Renal cortex interstitium (tissue), 11 donors: Measurements from ENCODE around the gene ADGRB3. TPM values are rescaled to one million over a fixed set of nuclear protein-coding genes. Genes with fewer than 3 reads are reported as not detected.
"Not testable (repeated sequence)": the region's sequence is repeated elsewhere in the genome, so short reads cannot be mapped to it uniquely, and the experiment has no call there.

Source experiments
- DNase-seq, 11 donors: peaks; one replicate each; pipeline ENCODE4 v3.0.0-alpha.2; 2013; ENCODE audit warnings: low read depth in 9 of 11, low spot score in 4 of 11; ENCODE audit errors: extremely low read depth in 1 of 11
- polyA plus RNA-seq, 3 donors: library from polyadenylated mRNA; unstranded; fragments of 120-200 nt; gene quantifications; one replicate each; pipeline ENCODE4 v1.2.1, GENCODE V29; 2013; ENCODE audit not compliant: insufficient read length in 3 of 3

Gene ADGRB3
- polyA plus RNA-seq, 3 donors: 3.3 to 3.6 (median 3.6) TPM

DNA sequence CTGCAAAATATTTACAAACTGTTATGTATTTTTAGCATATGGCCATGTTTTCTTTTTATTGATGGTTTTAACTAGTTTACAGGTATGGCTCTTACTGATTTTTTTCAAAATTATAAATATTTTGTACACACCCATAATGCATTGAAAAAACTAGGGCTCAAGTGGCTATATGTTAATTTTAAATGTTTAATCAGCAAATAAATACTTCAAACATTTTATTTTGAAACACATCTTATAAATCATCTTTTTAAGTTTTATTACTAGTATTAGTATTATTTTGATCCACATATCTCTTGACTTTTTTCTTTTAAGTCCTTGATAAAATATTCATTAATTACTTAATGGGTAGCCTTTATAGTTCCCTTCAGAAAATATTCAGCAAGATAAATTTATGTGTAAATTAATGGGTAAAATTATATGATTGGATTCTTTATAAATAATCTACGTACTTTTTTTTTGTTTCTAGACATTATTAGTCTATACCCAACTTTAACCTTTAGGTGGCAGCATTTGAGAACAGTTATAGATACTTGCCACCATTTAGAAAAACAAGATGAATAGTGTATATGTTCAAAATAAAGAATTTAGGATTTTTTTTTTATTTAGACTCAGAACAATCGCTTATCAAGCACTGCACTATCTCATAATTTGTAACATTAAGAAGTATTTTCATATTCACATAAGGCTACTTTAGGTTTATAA, 241.9 kb downstream of the ADGRB3 start:
- DNase-seq: peak in 3 of 11 donors; percentile 2 to 19 (median 18)

DNA sequence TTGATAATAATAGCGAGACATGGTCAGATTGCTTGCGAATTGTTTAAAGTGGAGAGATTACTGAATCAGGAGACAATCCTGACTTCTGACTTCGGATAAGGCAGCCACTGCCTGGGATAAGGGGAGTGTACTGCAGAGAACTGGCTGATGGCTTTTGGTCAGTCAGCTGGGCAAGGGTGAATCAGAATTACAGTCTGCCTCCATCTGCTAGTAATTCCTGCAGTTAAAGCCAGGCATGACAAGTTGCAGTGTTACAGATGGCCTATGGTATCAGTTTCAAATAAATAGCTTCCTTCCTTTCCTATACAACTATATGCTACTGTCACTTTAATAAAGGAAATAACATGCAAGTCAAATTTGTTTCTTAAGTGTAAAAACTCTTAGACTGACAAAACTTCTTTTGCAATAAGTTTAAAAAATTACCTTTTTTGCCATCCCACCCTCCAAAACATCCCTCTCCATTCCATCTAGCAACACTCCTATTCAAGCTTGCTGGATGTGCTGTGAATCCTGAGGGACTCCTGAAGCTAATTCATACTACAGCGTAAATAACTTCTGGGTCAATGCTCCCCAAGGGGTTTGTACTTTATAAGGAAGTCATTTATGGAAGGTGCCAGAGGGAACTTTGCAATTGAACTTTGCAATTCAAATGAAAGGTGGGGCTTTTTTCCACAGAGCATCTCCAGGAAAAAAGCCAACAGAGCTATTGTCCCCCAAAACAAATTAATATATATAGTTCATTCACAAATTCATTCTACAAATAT, 245.2 kb downstream of the ADGRB3 start:
- peak in 2 of 11 donors; percentile 2 to 3 for DNase-seq

DNA sequence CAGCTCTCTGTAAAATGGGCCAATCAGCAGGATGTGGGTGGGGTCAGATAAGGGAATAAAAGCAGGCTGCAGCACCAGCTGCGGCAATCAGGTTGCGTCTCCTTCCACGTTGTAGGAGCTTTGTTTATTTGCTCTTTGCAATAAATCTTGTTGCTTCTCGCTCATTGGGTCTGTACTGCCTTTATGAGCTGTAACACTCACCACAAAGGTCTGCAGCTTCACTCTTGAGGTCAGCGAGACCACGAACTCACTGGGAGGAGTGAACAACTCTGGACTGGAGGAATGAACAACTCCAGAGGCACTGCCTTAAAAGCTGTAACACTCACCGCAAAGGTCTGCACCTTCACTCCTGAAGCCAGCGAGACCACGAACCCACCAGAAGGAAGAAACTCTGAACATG, 248.2 kb downstream of the ADGRB3 start:
- not testable (repeated sequence) for DNase-seq

DNA sequence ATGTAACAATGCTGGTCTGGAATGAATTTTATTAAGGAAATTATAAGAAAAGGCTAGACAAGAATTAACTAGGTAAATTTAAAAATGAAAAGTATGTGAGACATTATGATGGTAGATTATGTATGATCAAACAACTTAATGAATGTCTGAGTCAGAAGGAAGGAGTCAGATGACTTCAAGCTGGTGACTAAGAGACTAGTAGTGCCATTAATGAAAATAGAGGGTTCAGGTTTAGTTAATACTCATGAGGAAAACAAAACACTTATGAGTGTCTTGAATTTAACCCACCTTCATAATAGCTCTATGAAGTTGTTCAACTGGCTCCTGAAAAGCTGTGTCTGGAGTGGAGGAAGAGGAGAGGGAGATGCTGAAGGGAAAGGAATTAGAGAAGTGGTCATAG, 256.3 kb downstream of the ADGRB3 start:
- DNase-seq: no peak

DNA sequence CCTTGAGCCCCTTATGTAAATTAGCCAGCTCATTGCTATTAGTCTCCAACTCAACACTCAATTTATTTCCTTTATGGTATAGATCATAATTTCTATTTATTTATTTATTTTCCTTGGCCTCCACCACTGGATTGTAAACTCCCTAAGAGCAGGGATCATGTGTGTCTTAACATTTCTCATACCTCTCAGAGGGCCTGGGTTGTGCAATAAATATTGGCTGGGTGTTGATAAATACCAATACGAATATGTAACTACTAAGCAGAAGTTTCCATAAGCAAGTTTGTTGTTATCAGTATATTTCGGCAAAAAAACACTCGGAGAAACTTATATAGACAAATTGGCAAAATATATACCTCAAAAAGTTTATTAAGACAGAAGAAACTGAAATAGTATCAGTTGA, 257.4 kb downstream of the ADGRB3 start:
- no peak for DNase-seq

DNA sequence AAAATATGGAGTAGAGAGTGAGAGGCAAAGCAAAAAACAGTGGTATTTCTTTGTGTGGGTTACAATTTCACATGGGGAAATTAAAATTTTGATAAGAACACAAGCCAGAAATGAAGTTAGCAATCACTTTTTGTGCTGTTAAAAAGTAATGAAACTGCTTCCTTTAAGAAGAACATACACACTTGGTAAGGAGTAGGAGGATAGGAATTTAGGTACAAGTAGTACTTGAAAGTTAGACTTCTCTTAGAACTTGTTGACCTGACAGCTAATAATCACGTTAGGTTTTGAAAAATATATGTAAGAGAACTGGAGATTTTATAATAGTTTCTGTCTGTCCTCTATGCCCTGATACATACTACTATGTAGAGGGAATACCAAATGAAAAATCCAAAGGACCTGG, 260.8 kb downstream of the ADGRB3 start:
- no peak for DNase-seq

DNA sequence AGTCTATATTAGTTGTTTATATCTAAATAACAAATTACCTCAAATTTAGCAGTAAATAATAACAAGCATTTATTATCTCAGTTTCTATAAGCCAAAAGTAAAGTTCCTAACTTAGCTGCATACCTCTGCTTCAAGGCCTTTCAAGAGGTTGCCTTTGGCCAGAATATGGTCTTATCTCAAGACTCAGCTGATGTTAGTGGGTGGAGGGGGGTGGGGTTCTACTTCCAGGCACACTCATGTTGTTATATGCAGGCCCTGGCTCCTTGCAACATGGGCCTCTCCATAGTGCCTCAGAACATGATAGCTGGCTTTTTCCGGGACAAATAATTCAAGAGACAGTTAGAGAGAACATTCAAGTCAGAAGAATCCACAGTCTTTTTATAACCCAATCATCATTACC, 266.0 kb downstream of the ADGRB3 start:
- no peak for DNase-seq

DNA sequence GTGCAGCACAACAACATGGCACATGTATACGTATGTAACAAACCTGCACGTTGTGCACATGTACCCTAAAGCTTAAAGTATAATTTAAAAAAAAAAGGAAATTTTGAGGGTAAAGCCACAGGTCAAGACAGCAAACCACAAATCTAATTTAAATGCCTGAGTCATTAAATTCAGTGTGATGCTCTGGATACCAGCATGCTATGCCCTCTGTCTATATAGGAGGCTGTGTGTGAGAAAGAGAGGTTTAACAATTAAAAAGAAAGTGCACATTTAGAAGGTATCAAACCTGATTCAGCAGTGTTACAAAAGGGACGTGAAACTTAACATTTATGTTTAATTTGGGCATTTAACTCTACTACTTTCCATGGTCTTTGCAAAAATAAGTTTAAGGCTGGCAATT, 276.3 kb downstream of the ADGRB3 start:
- no peak for DNase-seq

DNA sequence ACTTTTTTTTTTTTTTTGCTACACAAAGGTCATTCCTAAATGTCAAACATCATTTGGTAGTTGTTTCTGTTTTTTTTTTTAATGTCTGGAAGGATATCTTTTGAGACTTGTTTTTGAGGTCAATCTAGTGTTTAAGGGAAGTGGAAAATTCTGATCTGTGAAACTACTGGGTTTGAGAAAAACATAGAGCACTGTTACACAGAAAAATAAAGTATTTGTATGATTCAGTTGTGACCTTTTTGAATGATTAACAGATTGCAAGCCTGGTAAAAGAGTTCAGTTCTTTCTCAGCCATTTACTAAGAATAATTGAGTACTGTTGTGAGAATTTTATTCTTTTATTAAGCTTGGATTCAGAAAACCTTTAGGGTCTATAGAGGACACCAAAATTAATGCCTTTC, 276.7 kb downstream of the ADGRB3 start:
- DNase-seq: no peak

DNA sequence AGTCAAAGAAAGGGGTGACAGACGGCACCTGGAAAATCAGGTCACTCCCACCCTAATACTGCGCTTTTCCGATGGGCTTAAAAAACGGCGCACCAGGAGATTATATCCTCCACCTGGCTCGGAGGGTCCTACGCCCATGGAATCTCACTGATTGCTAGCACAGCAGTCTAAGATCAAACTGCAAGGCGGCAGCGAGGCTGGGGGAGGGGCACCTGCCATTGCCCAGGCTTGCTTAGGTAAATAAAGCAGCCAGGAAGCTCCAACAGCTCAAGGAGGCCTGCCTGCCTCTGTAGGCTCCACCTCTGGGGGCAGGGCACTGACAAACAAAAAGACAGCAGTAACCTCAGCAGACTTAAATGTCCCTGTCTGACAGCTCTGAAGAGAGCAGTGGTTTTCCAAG, 277.7 kb downstream of the ADGRB3 start:
- DNase-seq: not testable (repeated sequence)

DNA sequence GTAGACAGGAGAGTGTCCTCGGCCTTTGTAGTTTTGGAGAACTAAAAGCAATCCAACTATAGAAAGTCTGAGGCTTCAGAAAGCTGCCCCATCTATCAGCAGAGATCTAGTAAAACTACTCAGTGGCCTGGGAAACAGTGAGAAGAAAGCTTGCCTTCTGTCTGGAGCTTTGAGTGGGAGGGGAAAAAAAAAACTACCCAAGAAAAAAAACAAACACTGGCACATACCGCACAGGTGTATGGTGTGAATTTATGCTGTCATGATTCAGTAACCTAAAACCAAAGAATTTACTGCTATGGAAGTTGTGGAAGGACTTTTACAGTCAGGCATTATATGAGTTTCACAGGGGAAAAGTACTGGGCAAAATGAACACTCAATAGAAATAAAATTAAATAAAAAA, 280.5 kb downstream of the ADGRB3 start:
- peak in 10 of 11 donors; percentile 4 to 57 (median 16) for DNase-seq

DNA sequence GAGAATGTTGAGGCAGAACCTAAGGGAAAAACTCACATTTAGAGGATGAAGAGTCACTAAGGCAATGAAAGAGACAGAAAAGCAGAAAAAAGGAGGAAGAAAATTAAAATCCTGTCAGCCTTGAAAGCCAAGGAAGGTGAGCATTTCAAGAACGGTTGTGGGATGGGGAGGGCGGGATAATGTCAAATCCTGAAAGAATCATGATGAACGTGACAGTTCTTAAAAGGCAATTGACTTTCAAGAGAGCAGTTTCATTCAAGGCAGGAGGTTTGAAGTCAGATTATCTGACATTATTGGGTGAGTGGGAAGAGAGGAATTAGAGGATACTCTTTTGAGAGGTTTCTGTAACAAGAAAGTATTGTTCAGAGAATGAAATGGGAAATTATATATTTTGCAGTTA, 284.5 kb downstream of the ADGRB3 start:
- DNase-seq: no peak

DNA sequence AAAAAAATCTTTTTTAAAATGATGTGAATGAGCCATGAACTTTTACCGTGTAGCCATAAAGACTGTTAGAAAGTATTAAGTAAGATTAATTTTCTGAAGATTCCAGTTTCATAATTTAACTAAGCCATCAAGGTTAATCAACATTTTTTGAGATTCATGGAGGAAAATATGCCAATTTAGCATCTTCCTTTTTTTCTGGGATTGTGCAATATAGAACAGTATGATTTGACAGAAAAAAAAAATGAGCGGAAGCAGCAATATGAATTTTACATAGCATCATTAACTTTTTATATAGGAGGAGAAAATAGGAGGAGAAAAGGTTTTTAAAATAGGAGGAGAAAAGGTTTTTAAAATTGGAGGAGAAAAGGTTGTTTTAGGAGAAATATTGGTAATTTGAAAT, 306.3 kb downstream of the ADGRB3 start:
- DNase-seq: no peak

DNA sequence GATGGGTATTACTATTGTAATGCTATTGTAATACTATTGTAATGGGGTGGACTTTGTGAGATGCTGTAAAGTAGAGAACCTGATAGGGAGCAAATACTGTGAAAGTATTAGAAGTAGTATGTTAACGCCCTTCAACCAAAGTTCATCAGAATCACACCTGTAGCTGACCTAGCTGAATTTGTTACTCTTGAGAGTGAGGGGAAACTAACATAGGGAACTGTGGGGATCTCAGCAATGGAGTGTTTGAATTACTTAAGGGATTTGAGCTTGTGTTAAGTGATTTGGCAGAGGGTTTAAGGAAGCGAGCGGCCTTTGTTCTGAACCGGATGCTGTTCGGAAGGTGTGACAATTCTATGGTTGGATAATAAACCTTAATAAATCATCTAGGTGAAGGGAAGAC, 312.6 kb downstream of the ADGRB3 start:
- no peak for DNase-seq

DNA sequence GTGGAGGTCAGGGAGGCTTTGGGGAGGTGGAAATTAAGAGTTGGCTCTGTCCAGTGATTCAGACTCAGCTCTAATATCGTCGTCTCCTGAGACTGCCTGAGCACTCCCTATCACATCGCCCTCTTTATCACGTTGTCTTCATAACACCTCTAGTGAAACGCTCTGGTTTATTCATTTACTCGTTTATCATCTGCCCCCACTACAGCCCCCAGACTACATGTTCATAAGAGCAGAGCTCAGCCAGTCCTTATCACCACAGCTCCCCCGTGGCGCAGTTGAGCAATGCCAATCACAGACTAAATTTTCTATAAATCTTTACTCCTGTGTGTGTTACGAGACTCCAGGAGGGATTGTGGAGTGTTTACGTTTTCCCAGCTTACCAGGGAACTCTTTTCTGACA, 316.2 kb downstream of the ADGRB3 start:
- no peak for DNase-seq

DNA sequence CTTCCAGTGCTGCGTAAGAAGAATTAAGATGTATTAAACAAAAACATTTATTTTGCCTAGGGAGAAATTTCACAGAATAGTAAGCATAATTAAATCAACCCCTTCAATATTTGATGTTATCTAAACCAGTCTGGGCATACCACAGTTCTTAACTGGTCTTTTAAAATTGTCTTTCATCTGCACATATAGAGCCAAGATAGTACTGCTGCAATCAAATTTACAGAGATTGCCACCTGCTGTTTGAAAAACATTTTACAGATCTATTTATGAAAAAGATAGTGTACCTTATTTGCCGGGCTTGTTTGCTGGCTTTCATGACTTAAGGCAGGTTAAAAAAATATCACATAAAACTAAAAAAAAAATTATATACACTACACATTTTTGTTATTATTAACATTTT, 323.2 kb downstream of the ADGRB3 start:
- DNase-seq: no peak

DNA sequence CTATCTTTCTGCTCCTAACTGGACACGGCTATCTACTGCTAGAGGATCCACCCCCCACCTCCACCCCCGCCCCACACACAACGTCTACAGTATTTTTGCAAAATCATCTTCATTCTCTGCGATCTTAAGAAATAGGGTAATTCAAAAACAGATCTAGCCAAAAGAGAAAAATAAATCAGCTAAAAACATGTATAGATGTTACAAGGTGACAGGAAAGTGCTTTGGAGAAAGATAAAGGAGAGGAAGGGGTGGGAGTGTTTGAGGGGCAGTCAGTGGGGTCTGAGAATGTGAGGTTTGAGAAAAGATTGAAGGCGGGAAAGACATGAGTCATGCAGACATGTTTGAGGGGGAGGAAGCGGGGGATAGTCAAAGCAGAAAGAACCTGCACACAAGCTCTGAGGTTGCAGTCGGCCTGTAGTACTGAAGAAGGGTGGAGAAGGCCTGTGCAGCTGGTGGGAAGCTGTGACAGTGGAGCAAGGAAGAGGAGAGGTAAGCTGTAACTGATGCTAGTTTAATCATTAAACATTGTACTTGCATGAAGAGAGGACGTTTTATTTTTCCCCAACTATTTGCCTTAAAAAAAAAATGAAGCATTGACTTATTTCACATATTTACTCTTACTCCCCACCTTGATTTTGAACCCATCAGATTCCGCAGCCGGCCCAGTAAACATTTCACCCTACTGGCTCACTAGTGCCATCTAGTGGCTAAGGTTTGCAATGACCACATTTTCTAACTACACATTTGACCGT, 332.6 kb downstream of the ADGRB3 start:
- peak in 10 of 11 donors; percentile 36 to 65 (median 44) for DNase-seq

DNA sequence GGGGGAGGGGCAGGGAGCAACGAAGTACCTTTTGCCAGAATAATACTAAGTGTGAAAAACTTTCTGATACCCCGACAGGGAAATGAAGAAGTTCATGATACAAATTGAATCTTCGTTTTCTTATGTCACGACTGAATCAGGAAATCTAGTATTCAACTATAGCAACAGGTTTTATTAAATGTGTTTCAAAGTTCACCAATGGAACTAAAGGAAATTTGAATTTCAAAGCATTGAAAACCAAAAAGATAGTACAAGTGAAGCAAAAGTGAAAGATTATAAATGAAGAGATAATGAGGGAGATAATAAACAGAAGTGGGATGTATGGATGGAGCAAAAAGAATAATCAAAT, 333.2 kb downstream of the ADGRB3 start:
- no peak for DNase-seq

DNA sequence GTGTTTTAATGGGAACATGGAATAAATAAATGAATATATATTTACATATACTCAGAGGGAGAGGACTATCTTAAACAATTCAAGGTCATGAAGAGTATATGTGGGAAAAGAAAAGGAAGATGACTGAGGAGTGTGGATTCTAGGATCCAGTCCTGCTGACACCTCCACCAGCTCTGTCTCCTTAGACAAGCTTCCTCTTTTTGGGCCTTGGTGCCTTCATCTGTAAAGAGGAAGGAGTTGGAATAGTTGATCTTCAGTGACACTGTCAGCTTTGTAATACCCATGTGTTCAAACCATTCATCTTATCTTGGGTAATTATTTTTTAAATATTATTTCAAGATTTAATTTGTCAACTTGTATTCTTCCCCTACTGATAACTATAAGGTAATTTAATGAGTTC, 338.0 kb downstream of the ADGRB3 start:
- DNase-seq: no peak

DNA sequence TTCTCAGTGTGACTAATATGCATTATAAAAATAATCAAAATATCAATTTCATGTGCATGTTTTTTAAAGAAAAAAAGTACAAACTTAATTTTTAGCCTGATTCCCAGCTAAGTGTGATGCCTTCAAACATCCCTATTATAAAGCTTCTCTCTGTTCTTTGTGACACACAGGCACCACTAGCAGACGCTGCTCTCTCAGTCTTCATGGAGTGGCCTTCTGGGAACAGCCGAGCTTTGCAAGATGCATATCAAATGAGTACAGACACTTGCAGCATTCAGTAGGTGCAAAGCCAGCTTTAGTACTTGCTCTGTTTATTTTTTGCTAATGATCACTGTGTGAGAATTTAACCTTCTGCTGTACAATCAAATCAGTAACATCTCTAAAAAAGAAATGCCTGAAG, 340.0 kb downstream of the ADGRB3 start:
- DNase-seq: peak in 4 of 11 donors; percentile 15 to 32 (median 18)
